ENCODE data around the gene TPT1. TPM values are rescaled to one million over a fixed set of nuclear protein-coding genes. Genes with fewer than 3 reads are reported as not detected.
A peak's percentile ranks its signal among the peaks of the same experiment; 100 is the strongest.

The TPT1 gene
- total RNA-seq, 1 experiment from 2014 or later, result 1,350 TPM

- DNase-seq (ENCODE audit: low spot score), result no peak
- in situ Hi-C loops (cut with HindIII; ENCODE audit: low sequenced_read_pairs), result no loop called here
Measured at GRCh38 chr13:45337803-45338202, 3.2 kb downstream of the TPT1 start.

DNA sequence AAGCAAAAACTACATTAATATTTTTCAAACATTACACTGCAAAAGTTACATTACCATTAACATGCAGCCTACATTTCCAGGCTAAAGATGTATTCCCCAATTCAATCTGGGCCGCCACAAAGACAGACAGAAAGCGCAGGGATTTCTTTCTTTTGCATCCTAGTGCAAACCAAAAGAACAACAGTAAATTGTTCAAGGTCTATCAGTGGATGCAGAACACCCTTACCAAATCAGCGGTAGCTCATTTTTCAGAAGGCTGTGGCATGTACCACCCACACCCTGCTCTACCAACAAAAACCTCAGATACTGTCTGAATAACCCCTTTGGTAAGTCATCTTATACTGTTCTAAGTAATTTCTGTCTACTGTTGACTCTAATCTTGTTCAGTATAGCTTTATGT, 3.6 kb downstream of the TPT1 start:
- DNase-seq (ENCODE audit: low spot score), result no peak
- in situ Hi-C loops (cut with HindIII; ENCODE audit: low sequenced_read_pairs), result no loop called here

GRCh38 chr13:45336025-45336800, 4.8 kb downstream of the TPT1 start:
- no peak for DNase-seq (ENCODE audit: low spot score)
- in situ Hi-C loops (cut with HindIII; ENCODE audit: low sequenced_read_pairs), result no loop called here

GRCh38 chr13:45335397-45336024, 5.5 kb downstream of the TPT1 start:
- no peak for DNase-seq (ENCODE audit: low spot score)
- in situ Hi-C loops (cut with HindIII; ENCODE audit: low sequenced_read_pairs), result no loop called here

- in situ Hi-C loops (cut with HindIII; ENCODE audit: low sequenced_read_pairs), result no loop called here
- DNase-seq (ENCODE audit: low spot score), result no peak
Measured at GRCh38 chr13:45333977-45334922, 6.7 kb downstream of the TPT1 start.

DNA sequence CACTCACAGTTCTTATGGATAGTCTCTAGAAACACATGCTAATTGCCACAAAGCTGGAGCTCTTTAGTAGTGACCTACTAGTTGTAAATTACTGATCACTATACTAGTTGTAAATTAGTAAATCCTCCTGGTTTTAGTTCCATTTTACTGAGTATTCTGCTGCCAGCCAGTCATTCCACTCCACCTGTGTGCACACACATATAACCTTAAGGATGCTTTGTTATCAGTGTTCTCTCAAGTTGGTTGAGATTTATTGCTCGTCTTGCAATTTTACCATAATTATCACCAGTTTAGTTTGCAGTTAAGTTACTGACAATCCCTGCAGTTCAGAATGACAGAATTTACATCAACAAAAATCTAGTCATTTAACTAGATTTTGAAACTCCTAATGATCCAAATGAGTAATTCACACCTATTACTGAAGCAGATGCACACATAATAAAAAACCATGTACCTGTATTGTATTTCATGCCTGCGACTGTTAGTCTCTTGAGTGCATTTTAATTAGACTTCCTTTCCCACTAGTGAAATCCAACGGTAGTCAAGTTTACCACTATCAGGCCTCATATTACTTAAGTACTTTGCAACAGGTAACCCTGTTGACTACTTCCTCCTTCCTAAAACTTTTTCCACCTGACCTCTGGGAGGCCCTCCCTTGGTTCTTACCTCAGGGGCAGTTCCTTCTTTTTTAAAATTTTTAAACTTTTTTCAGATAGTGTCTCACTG, 7.6 kb downstream of the TPT1 start:
- no peak for DNase-seq (ENCODE audit: low spot score)
- in situ Hi-C loops (cut with HindIII; ENCODE audit: low sequenced_read_pairs), result no loop called here

GRCh38 chr13:45332831-45333219, 8.2 kb downstream of the TPT1 start:
- in situ Hi-C loops (cut with HindIII; ENCODE audit: low sequenced_read_pairs), result no loop called here
- no peak for DNase-seq (ENCODE audit: low spot score)

GRCh38 chr13:45332036-45332830, 8.8 kb downstream of the TPT1 start:
- in situ Hi-C loops (cut with HindIII; ENCODE audit: low sequenced_read_pairs), result no loop called here
- DNase-seq (ENCODE audit: low spot score), result no peak

DNA sequence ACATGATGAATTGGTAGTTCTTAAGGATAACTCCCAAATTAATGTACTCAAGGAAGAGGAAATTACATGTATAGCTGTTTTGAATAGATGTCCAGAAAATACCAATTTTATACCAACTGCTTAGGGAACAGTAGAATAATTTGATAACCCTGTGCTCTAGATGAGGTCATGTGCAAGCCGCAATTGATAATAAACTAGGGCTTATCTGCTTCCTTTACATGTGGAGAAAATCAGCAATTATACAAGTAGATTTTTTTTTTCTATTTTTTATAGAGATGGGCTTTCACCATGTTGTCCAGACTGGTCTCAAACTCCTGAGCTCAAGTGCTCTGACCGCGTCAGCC, 9.3 kb downstream of the TPT1 start:
- DNase-seq (ENCODE audit: low spot score), result no peak
- in situ Hi-C loops (cut with HindIII; ENCODE audit: low sequenced_read_pairs), result no loop called here

DNA sequence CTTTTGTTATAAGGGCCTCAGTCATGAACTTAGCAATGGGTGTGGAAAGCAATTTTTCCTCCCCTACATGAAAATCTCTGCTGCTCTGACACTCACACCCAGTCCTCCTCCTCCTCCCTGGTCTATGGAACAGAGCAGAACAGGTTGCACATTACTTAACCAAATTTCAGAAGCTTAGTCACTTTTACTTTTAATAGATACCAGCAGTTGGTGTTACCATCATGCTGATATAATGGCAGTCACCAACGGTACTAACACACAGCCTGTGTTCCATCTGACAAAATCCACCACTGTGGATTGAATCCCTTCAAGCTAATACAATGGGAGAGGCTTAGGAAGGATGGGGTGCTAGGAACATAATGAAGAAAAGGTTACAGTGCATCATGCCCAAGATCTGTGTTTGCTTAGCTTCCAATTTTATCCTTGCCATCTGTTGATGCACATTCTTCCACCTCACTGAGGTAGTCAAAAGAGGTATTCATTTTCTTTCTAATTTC, 9.8 kb downstream of the TPT1 start:
- DNase-seq (ENCODE audit: low spot score), result peak; percentile 55
- in situ Hi-C loops (cut with HindIII; ENCODE audit: low sequenced_read_pairs), result no loop called here

GRCh38 chr13:45328661-45329111, 12.3 kb downstream of the TPT1 start:
- no peak for DNase-seq (ENCODE audit: low spot score)
- in situ Hi-C loops (cut with HindIII; ENCODE audit: low sequenced_read_pairs), result no loop called here

DNA sequence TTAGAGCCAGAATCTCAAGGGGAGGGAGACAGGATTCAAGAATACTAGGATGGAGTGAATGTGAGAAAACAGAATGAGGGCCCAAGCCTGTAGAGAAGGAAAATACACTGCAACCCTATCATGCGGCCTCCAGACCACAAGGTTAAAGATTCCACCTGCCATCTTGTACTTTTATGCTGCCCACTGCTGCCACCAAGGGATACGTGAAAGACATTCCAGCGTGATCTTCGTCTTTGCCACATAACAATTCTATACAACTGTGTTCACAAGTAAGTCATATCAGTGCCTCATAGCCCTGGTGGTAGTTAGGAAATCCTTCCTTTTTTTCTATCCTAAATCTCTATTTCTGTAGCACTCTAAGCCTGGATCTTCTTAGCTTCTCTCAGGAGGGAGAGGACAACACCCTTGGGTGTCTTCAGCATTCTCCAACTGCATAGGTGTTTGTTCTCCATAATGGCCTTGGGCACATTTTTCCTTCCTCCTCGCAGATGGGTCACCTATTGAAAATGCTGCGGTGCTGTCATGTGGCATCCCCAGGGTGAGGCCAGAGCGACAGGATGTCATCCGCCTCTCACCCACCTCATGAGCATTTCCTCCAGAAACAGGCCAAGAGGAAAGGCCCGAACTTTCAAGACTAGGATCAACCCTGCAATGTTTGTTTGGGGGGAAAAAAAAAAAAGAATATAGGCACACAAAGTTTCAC, 13.6 kb downstream of the TPT1 start:
- in situ Hi-C loops (cut with HindIII; ENCODE audit: low sequenced_read_pairs), result no loop called here

DNA sequence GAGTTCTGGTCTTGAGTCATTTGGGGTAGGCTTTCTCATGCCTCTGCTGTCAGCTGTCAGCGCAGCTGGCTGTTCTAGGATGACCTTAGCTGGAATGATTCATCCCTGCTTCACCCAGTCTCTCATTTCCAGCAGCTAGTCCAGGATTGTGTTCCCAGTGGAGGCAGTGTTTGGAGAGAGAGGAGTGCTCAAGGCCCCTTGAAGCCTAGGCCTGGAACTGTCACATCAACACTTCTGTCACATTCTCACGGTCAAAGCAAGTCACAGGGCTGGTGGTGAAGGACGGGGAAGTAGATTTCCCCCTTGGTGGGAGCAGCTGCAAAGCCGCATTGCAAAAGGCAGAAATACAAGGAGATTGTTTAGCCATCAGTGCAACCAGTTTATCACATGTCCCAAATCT, 15.2 kb downstream of the TPT1 start:
- in situ Hi-C loops (cut with HindIII; ENCODE audit: low sequenced_read_pairs), result no loop called here
- no peak for DNase-seq (ENCODE audit: low spot score)

More for the DNA sequence above, 13.6 kb downstream of the TPT1 start:
- DNase-seq (ENCODE audit: low spot score), result no peak

DNA sequence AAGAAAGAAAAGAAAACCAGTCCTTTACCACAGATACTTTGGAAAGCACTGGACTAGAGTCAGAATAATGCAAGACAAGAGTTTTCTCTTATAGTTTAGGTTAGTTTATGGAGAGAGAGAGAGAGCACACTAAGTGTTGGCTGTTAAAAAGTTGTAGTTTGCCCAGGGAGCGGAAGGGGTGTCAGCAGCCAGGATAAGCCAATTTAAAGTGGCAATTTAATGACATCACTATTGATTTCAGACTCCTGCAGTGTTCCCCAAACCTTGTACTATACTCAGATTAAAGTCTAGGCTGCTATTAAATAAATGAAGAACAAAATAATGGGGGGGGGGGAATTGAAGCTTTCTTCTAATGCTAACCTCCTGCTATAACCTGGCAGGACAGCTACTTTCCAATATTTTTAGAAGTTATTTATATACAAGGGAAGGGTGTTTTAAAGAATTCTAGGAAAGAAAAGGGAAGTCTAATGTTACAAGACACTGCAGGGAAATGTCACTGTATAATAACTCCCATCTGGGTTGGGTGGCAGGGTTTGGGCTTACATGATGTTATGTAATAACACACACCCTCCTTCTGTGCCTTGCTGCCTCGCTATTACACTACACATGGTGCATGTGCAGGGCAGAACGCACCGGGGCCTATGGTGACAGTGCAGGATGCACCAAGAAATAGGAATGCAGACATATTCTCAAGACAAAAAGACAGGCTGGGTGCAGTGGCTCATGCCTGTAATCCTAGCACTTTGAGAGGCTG, 19.9 kb downstream of the TPT1 start:
- in situ Hi-C loops (cut with HindIII; ENCODE audit: low sequenced_read_pairs), result no loop called here

DNA sequence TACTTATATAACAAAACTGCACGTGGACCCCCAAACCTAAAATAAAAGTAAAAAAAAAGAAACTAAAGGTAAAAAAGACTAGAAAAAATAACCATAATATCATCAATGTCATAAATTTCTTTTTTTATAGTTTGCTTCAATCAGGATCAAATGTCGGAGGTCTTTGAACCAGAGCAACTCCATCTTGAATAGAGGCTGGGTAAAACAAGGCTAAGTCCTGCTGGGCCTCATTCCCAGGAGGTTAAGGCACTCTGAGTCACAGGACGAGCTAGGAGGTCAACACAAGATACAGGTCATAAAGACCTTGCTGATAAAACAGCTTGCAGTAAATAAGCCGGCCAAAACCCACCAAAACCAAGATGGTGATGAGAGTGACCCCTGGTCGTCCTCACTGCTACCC, 24.0 kb downstream of the TPT1 start:
- in situ Hi-C loops (cut with HindIII; ENCODE audit: low sequenced_read_pairs), result no loop called here
- no peak for DNase-seq (ENCODE audit: low spot score)

More for the DNA sequence above, 19.9 kb downstream of the TPT1 start:
- no peak for DNase-seq (ENCODE audit: low spot score)

GRCh38 chr13:45316338-45316737, 24.6 kb downstream of the TPT1 start:
- no peak for DNase-seq (ENCODE audit: low spot score)
- in situ Hi-C loops (cut with HindIII; ENCODE audit: low sequenced_read_pairs), result no loop called here

DNA sequence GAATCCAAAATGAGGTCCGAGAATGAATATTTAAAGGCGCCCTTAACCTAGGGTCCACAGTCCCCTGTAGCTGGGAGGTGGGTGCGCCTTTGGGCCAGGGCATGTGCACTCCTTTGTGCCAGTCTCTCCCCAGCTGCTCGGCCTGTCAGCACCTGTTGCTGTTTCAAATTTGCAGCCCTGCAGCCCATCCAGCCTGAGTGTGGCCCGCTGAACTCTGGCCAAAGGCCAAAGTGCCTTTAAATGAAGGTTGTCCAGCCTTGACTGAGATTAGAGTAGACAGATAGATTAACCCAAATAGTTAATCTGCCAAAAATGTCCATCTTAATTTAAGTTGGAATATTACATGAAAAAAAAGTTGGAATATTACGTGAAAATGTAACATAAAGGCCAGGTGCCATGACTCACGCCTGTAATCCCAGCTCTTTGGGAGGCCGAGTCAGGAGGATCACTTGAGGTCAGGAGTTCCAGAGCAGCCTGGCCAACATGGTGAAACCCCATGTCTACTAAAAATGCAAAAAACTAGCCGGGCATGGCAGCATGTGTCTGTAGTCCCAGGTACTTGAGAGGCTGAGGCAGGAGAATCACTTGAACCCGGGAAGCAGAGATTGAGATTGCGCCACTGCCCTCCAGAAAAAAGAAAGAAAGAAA, 25.3 kb downstream of the TPT1 start:
- in situ Hi-C loops (cut with HindIII; ENCODE audit: low sequenced_read_pairs), result no loop called here
- DNase-seq (ENCODE audit: low spot score), result no peak
